ENCODE results near the gene CD200R1. TPM values are rescaled to one million over a fixed set of nuclear protein-coding genes. Genes with fewer than 3 reads are reported as not detected.

Gene CD200R1
- total and polyA plus RNA-seq, 9 of the 15 experiments (the other 6 are each of a cell fraction or from before 2014, with no cell fraction given) = 0.04 to 0.23 (median 0.09) TPM; not detected in 5

GRCh38 chr3:113021471-113021870 lies 46.6 kb upstream of the CD200R1 start (continued):
- TF ChIP-seq MED1 (CRISPR knock-in tag; IDR thresholded peaks at IDR 0.05; ENCODE audit: borderline replicate concordance) = no peak
- no peak for TF ChIP-seq ZBTB12 (CRISPR knock-in tag; IDR thresholded peaks at IDR 0.05)

DNA sequence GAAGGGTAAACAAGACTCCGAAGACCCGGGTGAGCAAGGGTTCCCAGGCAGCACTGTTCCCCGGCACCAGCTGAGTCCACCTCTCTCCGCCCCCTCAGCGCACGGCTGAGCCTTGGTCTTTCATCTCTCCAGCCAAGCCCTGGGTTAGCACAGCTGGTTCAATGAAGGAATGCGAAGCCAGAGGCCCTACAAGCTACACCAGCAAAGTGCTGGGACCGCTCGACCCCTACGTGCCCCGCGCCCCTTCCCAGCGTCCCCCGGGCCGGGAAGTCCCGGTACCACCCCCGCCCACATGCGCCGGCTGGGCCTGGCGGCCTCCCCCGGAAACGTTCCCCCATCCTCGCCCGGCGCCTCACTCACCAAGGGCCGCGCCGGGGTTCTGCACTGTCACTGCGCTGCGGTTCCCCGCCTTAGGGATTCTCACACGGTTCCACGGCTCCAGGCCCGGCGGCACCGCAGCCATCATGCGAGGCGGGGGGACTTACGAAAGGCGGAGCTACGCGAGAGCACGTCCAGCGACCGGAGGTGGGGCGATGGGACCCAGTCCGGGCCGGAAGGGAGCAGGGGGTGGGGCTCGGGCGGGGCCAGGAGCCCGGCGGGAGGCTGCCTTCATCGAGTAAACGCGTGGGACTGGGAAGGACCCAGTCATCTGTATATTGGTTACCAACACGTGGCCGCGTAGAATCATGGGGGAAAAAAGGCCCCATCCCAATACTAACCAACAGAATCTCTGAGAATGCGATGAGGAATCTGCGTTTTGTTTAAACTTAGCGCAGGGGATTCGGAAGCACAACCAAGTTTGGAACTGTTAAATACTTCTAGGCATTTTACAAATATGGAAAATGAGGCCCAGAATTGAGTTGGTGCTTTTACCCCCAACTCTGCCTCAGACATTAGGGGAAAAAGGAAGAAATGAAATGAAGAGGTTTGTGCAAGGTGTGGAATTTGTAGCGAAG lies 44.6 kb upstream of the CD200R1 start:
- H3K4me3 ChIP-seq = peak overlapping the region; percentile 86
- H3K4me2 ChIP-seq (ENCODE audit: insufficient read depth, low read length) = peak overlapping the region; percentile 98
- WGBS (ENCODE audit: insufficient coverage, low coverage, missing lambda C conversion rate) = 14% methylated on average over 31 of the region's 63 CpGs
- ChIA-PET CTCF (ENCODE audit: low intra/inter-chr PET ratio) (no interaction called here), POLR2A (interaction anchor here (0.6 to 1.0 kb wide), 6 partner anchors 9 to 976 kb away, joined by 3 to 7 read pairs (median 3); no protein-coding TSS in a partner anchor)
- BruUV-seq (replicated peaks) = no TSS peak
- FAIRE-seq (peak; percentile 65), DNase-seq (ENCODE audit: extremely low read depth in 1 of 4, low spot score in 3 of 4) (peak; percentile 87 to 91 (median 88)), ATAC-seq (peak; percentile 98)
- H2AFZ ChIP-seq (ENCODE audit: low read depth, low read length) = peak overlapping the region; percentile 87
- no peaks in the 10 kb centered on the region for H4K20me1 ChIP-seq (replicated peaks; ENCODE audit: control insufficient read depth, insufficient read depth, low read length)
- H3K79me2 ChIP-seq (ENCODE audit: control insufficient read depth, insufficient read depth, low read length) = peaks cover 31% of the 10 kb centered on the region
- peak overlapping the region; percentile 78 to 92 for H3K9ac ChIP-seq (ENCODE audit: insufficient read depth in 1 of 2, low read depth in 2 of 2, low read length in 2 of 2)
- H3K9me1 ChIP-seq (ENCODE audit: control insufficient read depth, insufficient read depth, low read length) = no peaks in the 10 kb centered on the region
- H3K27ac ChIP-seq (ENCODE audit: extremely low read depth, low read depth, low read length) = peak overlapping the region; percentile 83
- H3K9me3 ChIP-seq (replicated peaks; ENCODE audit: control insufficient read depth, insufficient read depth, low read depth, low read length) = no peaks in the 10 kb centered on the region; the same call in 1 of the 2 replicates
- H3K36me3 ChIP-seq (ENCODE audit: control insufficient read depth, insufficient read depth, low read length) = peaks cover 31% of the 10 kb centered on the region; the same call in 2 of the 3 replicates
- in situ Hi-C loops (cut with MboI) (no loop called here), intact Hi-C loops (cut with micrococcal nuclease) (loop anchor here (1.0 kb wide), 1 partner anchor 27 kb away; no protein-coding TSS in a partner anchor)
- no peaks in the 10 kb centered on the region for H3K27me3 ChIP-seq (ENCODE audit: control insufficient read depth in 2 of 2, insufficient read depth in 2 of 2, low read length in 2 of 2)
- peaks cover 0 to 10% of the 10 kb centered on the region in 2 experiments; a peak in 2 of 5 replicates for H3K4me1 ChIP-seq (replicated peaks in 1 of 2; ENCODE audit: control insufficient read depth in 2 of 2, insufficient read depth in 2 of 2, low read length in 2 of 2)
- TF ChIP-seq FOXJ3 (CRISPR knock-in tag; IDR thresholded peaks at IDR 0.05) (no peak), CCAR2 (IDR thresholded peaks at IDR 0.05; ENCODE audit: low read depth, low read length) (no peak), U2AF2 (optimal IDR thresholded peaks at IDR 0.05; ENCODE audit: low read depth, low read length) (no peak), ZNF707 (CRISPR knock-in tag; conservative IDR thresholded peaks at IDR 0.05) (no peak), TFAM (CRISPR knock-in tag; conservative IDR thresholded peaks at IDR 0.05) (no peak)
- TF ChIP-seq, protein P1, sequence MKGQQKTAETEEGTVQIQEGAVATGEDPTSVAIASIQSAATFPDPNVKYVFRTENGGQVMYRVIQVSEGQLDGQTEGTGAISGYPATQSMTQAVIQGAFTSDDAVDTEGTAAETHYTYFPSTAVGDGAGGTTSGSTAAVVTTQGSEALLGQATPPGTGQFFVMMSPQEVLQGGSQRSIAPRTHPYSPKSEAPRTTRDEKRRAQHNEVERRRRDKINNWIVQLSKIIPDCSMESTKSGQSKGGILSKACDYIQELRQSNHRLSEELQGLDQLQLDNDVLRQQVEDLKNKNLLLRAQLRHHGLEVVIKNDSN (CRISPR knock-in tag; IDR thresholded peaks at IDR 0.05) = peak; percentile 45
- TF ChIP-seq, protein P2, sequence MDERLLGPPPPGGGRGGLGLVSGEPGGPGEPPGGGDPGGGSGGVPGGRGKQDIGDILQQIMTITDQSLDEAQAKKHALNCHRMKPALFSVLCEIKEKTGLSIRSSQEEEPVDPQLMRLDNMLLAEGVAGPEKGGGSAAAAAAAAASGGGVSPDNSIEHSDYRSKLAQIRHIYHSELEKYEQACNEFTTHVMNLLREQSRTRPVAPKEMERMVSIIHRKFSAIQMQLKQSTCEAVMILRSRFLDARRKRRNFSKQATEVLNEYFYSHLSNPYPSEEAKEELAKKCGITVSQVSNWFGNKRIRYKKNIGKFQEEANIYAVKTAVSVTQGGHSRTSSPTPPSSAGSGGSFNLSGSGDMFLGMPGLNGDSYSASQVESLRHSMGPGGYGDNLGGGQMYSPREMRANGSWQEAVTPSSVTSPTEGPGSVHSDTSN (CRISPR knock-in tag; IDR thresholded peaks at IDR 0.05; ENCODE audit: low read depth) = no peak
- TF ChIP-seq, protein P2 (tag; conservative IDR thresholded peaks at IDR 0.05; ENCODE audit: low read depth) = no peak

Data from K562 (cell line).